MM.1S (cell line): ENCODE data around the gene SRM.

ENCODE experiments used
- CTCF ChIP-seq: fragments of 300-600 bp; sonication (generic); IDR thresholded peaks from 2 replicates; pipeline ENCODE4 v1.5.1; 2016; ENCODE audit warnings: antibody characterized with exemption, low read length, mixed read lengths
- EZH2phosphoT487 ChIP-seq: fragments of 300-600 bp; sonication (generic); IDR thresholded peaks from 2 replicates; pipeline ENCODE4 v1.6.1; 2018; ENCODE audit warnings: antibody characterized with exemption, low read length

GRCh38 chr1:11039351-11040104, 20.3 kb downstream of the SRM start:
- no peak for TF ChIP-seq CTCF
- no peak for TF ChIP-seq EZH2phosphoT487
